MCF 10A (cell line): ENCODE measurements around the gene SANBR. TPM values are rescaled to one million over a fixed set of nuclear protein-coding genes. Genes with fewer than 3 reads are reported as not detected.
A peak's percentile ranks its signal among the peaks of the same experiment; 100 is the strongest.

ENCODE experiments used
- BruUV-seq: library from RNA; stranded (reverse); fragments of 400-500 nt; replicated peaks from 2 replicates; lab custom pipeline; 2021; lab: Mats Ljungman, UMichigan
- CTCF ChIA-PET: fragments of 300-600 bp; sonication (Branson Sonifier 250); formaldehyde crosslinking; extraction: SDS; loops from one replicate; lab custom pipeline; 2021; ENCODE audit warnings: antibody characterized with exemption, inconsistent platforms; lab: Yijun Ruan, JAX
- POLR2A ChIA-PET: fragments of 300-600, 350-650 bp; sonication (Branson Sonifier 250); formaldehyde crosslinking; extraction: SDS; loops from one replicate; lab custom pipeline; 2020; ENCODE audit warnings: antibody characterized with exemption, inconsistent platforms; lab: Yijun Ruan, JAX
- DNase-seq: peaks from one replicate; pipeline ENCODE4 v3.0.0-alpha.2; 2018; ENCODE audit not compliant: unreplicated experiment
- H3K27ac Mint-ChIP-seq: one replicate; pipeline ENCODE4 v1.8.0; 2022; ENCODE audit warnings: mild to moderate bottlenecking, low read depth, mixed read lengths; ENCODE audit not compliant: unreplicated experiment
- H3K27me3 Mint-ChIP-seq: one replicate; pipeline ENCODE4 v1.8.0; 2022; ENCODE audit warnings: mixed read lengths; ENCODE audit not compliant: insufficient read depth, unreplicated experiment
- H3K36me3 Mint-ChIP-seq: one replicate; pipeline ENCODE4 v1.8.0; 2022; ENCODE audit warnings: mild to moderate bottlenecking, moderate library complexity, mixed read lengths; ENCODE audit not compliant: insufficient read depth, unreplicated experiment
- H3K4me1 Mint-ChIP-seq: one replicate; pipeline ENCODE4 v1.8.0; 2022; ENCODE audit warnings: mixed read lengths; ENCODE audit not compliant: insufficient read depth, unreplicated experiment
- H3K4me3 Mint-ChIP-seq: one replicate; pipeline ENCODE4 v1.8.0; 2022; ENCODE audit warnings: mild to moderate bottlenecking, moderate library complexity, mixed read lengths; ENCODE audit not compliant: unreplicated experiment
- H3K9me3 Mint-ChIP-seq: one replicate; pipeline ENCODE4 v1.8.0; 2022; ENCODE audit warnings: mixed read lengths; ENCODE audit not compliant: unreplicated experiment
- intact Hi-C: fragments of 100-400 bp; cut with micrococcal nuclease; formaldehyde crosslinking; loops from 2 replicates; pipeline ENCODE4 v1.14.1; 2022
- total RNA-seq: library from RNA; stranded (reverse); gene quantifications from 2 replicates; pipeline ENCODE4 v1.2.3, GENCODE V29; 2022
- TF ChIP-seq, protein P1 (sequence below): fragments of 200-600 bp; IDR thresholded peaks from one replicate; pipeline ENCODE4 v1.8.0; 2022; ENCODE audit warnings: antibody characterized with exemption, mild to moderate bottlenecking; ENCODE audit not compliant: unreplicated experiment

SANBR gene
- total RNA-seq, 1 experiment from 2014 or later: 5.2 TPM

GRCh38 chr2:61017003-61017555, 48.6 kb upstream of the SANBR start:
- H3K27me3 Mint-ChIP-seq: no peaks in the 10 kb centered on the region
- intact Hi-C loops: loop anchor here (1.0 kb wide), 1 partner anchor 48 kb away; the partner anchor contains the start of gene SANBR
- H3K36me3 Mint-ChIP-seq: peaks cover 4% of the 10 kb centered on the region
- peak overlapping the region; percentile 91 for H3K4me3 Mint-ChIP-seq
- DNase-seq: peak; percentile 92
- ChIA-PET CTCF (interaction anchor here (0.7 to 1.0 kb wide), 2 partner anchors 161 to 264 kb away, joined by 3 read pairs; no protein-coding TSS in a partner anchor), POLR2A (interaction anchor here (0.5 to 4.6 kb wide), 26 partner anchors 8 to 418 kb away, joined by 3 to 135 read pairs (median 8); partner anchors contain the start of genes PAPOLG, REL and SANBR)
- H3K4me1 Mint-ChIP-seq: peaks cover 6% of the 10 kb centered on the region
- TF ChIP-seq, protein P1, sequence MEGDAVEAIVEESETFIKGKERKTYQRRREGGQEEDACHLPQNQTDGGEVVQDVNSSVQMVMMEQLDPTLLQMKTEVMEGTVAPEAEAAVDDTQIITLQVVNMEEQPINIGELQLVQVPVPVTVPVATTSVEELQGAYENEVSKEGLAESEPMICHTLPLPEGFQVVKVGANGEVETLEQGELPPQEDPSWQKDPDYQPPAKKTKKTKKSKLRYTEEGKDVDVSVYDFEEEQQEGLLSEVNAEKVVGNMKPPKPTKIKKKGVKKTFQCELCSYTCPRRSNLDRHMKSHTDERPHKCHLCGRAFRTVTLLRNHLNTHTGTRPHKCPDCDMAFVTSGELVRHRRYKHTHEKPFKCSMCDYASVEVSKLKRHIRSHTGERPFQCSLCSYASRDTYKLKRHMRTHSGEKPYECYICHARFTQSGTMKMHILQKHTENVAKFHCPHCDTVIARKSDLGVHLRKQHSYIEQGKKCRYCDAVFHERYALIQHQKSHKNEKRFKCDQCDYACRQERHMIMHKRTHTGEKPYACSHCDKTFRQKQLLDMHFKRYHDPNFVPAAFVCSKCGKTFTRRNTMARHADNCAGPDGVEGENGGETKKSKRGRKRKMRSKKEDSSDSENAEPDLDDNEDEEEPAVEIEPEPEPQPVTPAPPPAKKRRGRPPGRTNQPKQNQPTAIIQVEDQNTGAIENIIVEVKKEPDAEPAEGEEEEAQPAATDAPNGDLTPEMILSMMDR: no peak
- no peaks in the 10 kb centered on the region for H3K9me3 Mint-ChIP-seq
- peak overlapping the region; percentile 97 for H3K27ac Mint-ChIP-seq
- BruUV-seq: no TSS peak

- peak; percentile 84 for DNase-seq
- Mint-ChIP-seq H3K36me3 (peaks cover 10% of the 10 kb centered on the region), H3K4me3 (peak within 1 kb of the TSS; percentile 91), H3K27me3 (no peaks in the 10 kb centered on the region), H3K27ac (peak within 1 kb of the TSS; percentile 97), H3K4me1 (peaks cover 6% of the 10 kb centered on the region), H3K9me3 (no peaks in the 10 kb centered on the region)
- TF ChIP-seq, protein P1: no peak
- intact Hi-C loops: loop anchor here (1.0 kb wide), 1 partner anchor 48 kb away; the partner anchor contains the start of gene SANBR
- ChIA-PET POLR2A (interaction anchor here (0.5 to 4.6 kb wide), 25 partner anchors 11 to 520 kb away, joined by 3 to 135 read pairs (median 8); partner anchors contain the start of genes PAPOLG, REL and SANBR), CTCF (interaction anchor here (0.6 to 1.0 kb wide), 3 partner anchors 160 to 264 kb away, joined by 3 read pairs; no protein-coding TSS in a partner anchor)
- BruUV-seq: no TSS peak
These were observed 47.9 kb upstream of the SANBR start, which contains the start of the genes PEX13 and PUS10 for GRCh38 chr2:61017556-61018317. PEX13 (plus strand) TSS chr2:61017720; CDS start chr2:61017760, 40 bp downstream. PUS10 (minus strand) TSS chr2:61018255; CDS start chr2:61011890, 6,365 bp downstream.

DNA sequence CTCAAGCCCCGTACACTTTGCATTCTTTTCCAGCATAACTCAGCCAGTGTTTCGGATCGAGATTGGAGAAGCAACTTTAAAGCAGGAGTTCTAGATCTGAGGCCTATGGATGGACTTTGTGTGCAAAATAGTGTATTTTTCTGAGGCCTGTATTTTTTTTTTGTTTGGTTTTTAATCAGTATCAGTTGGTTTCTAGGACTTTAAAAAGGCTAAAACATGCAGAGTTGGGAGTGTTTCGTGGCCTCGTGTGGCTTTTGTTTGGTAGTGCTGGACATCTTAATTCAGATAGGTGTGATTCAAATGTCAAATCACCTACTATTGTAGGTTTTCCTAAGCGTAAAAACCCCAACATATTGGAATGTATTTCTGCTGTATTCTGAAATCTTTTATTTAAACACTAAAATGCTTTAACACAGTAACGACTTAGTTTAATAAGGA, 47.3 kb upstream of the SANBR start:
- CTCF ChIA-PET: interaction anchor here (0.6 kb wide), 1 partner anchor 235 kb away, joined by 3 read pairs; no protein-coding TSS in a partner anchor
- Mint-ChIP-seq H3K36me3 (peaks cover 16% of the 10 kb centered on the region), H3K27ac (peak overlapping the region; percentile 97), H3K27me3 (no peaks in the 10 kb centered on the region), H3K4me1 (peaks cover 6% of the 10 kb centered on the region), H3K4me3 (peak overlapping the region; percentile 91), H3K9me3 (no peaks in the 10 kb centered on the region)
- TF ChIP-seq, protein P1: no peak
- TSS peak; percentile 51 for BruUV-seq
- POLR2A ChIA-PET: interaction anchor here (0.6 to 4.6 kb wide), 18 partner anchors 10 to 519 kb away, joined by 3 to 135 read pairs (median 16); partner anchors contain the start of genes REL and SANBR
- intact Hi-C loops: no loop called here
- no peak for DNase-seq
